CD4-positive, CD25-positive, alpha-beta regulatory T cell (primary cell): Measurements from ENCODE around the gene PLEKHB2. TPM values are rescaled to one million over a fixed set of nuclear protein-coding genes. Genes with fewer than 3 reads are reported as not detected.

ENCODE experiments used
- ATAC-seq, 2 donors: fragments of 150-1000 bp; cut with Tn5 transposase; one replicate each; pipeline ENCODE4 v1.10.0; 2021; ENCODE audit warnings: low read depth in 2 of 2, moderate number of reproducible peaks in 2 of 2, moderate library complexity in 1 of 2
- DNase-seq, 3 donors: peaks; one replicate each; pipeline versions ENCODE4 v3.0.0 to v3.0.0-alpha.2; 2012 to 2022; ENCODE audit warnings: mixed read lengths in 1 of 3
- H3K27ac ChIP-seq: one replicate; pipeline ENCODE4 v1.7.0; 2013; ENCODE audit warnings: mild to moderate bottlenecking, low read length; ENCODE audit not compliant: insufficient read depth, poor library complexity, severe bottlenecking
- H3K27me3 ChIP-seq: one replicate; pipeline ENCODE4 v1.7.0; 2013; ENCODE audit warnings: low read length; ENCODE audit not compliant: control insufficient read depth, insufficient read depth
- H3K36me3 ChIP-seq: one replicate; pipeline ENCODE4 v1.7.0; 2013; ENCODE audit warnings: mild to moderate bottlenecking, low read length, moderate library complexity; ENCODE audit not compliant: control insufficient read depth, insufficient read depth
- H3K4me1 ChIP-seq: 2 replicates; pipeline ENCODE4 v1.7.0; 2013; ENCODE audit warnings: mild to moderate bottlenecking, low read length; ENCODE audit not compliant: insufficient read depth, control insufficient read depth, poor library complexity, severe bottlenecking
- H3K4me3 ChIP-seq: one replicate; pipeline ENCODE4 v1.7.0; 2013; ENCODE audit warnings: low read depth, mild to moderate bottlenecking, low read length, moderate library complexity
- H3K9me3 ChIP-seq, 2 experiments: 1 replicate in 1 of 2; 2 replicates in 1 of 2; pipeline ENCODE4 v1.7.0; 2013; ENCODE audit warnings: low read length in 2 of 2, mild to moderate bottlenecking in 1 of 2, moderate library complexity in 1 of 2; ENCODE audit not compliant: control insufficient read depth in 2 of 2
- H3K27ac Mint-ChIP-seq, 3 donors: one replicate each; pipeline ENCODE4 v1.8.0; 2020 to 2022; ENCODE audit warnings: mild to moderate bottlenecking in 3 of 3, mixed read lengths in 3 of 3, moderate library complexity in 2 of 3
- H3K27me3 Mint-ChIP-seq: one replicate; pipeline ENCODE4 v1.8.0; 2022; ENCODE audit warnings: mild to moderate bottlenecking, mixed read lengths
- H3K36me3 Mint-ChIP-seq: one replicate; pipeline ENCODE4 v1.8.0; 2020; ENCODE audit warnings: mixed read lengths
- H3K4me1 Mint-ChIP-seq, 4 donors: one replicate each; pipeline ENCODE4 v1.8.0; 2020 to 2022; ENCODE audit warnings: mixed read lengths in 4 of 4, mild to moderate bottlenecking in 1 of 4
- H3K4me3 Mint-ChIP-seq, 4 donors: one replicate each; pipeline ENCODE4 v1.8.0; 2020 to 2022; ENCODE audit warnings: mild to moderate bottlenecking in 4 of 4, mixed read lengths in 4 of 4, moderate library complexity in 3 of 4
- H3K9me3 Mint-ChIP-seq, 7 donors: one replicate each; pipeline ENCODE4 v1.8.0; 2020 to 2022; ENCODE audit warnings: mixed read lengths in 7 of 7, mild to moderate bottlenecking in 3 of 7, moderate library complexity in 2 of 7
- polyA plus RNA-seq, 4 donors: library from polyadenylated mRNA; unstranded; fragments of 300-500 nt; fragmentation: Illumina TruSeq; gene quantifications; one replicate each; pipeline ENCODE4 v1.2.3, GENCODE V29; 2021
- total RNA-seq: library from RNA; stranded (reverse); gene quantifications from one replicate; pipeline ENCODE4 v1.2.3, GENCODE V29; 2022

Gene PLEKHB2
- total and polyA plus RNA-seq, 5 donors from 2014 or later, result 64.3 to 85.5 (median 74.3) TPM

- H3K27me3 ChIP-seq, result no peaks in the 10 kb centered on the region
- ATAC-seq (no peak), DNase-seq (no peak)
- Mint-ChIP-seq H3K4me3 (peak overlapping the region in 1 of 4 donors; percentile 25), H3K4me1 (peaks cover 16 to 44% (median 31%) of the 10 kb centered on the region in 4 donors), H3K36me3 (peaks cover 39% of the 10 kb centered on the region), H3K27ac (peak overlapping the region in 2 of 3 donors; percentile 66 to 68), H3K9me3 (no peaks in the 10 kb centered on the region), H3K27me3 (no peaks in the 10 kb centered on the region)
- H3K36me3 ChIP-seq, result peaks cover 41% of the 10 kb centered on the region
- H3K9me3 ChIP-seq, result no peaks in the 10 kb centered on the region
- no peaks in the 10 kb centered on the region for H3K4me1 ChIP-seq
- H3K27ac ChIP-seq, result no peak overlapping the region
- no peak overlapping the region for H3K4me3 ChIP-seq
Measured at GRCh38 chr2:131120815-131121317, 15.7 kb downstream of the PLEKHB2 start.

- Mint-ChIP-seq H3K27ac (no peak overlapping the region), H3K4me1 (peaks cover 16 to 38% (median 27%) of the 10 kb centered on the region in 4 donors), H3K9me3 (no peaks in the 10 kb centered on the region), H3K4me3 (no peak overlapping the region), H3K27me3 (no peaks in the 10 kb centered on the region), H3K36me3 (peaks cover 36% of the 10 kb centered on the region)
- Histone ChIP-seq H3K9me3 (no peaks in the 10 kb centered on the region), H3K27me3 (no peaks in the 10 kb centered on the region), H3K4me3 (no peak overlapping the region), H3K4me1 (no peaks in the 10 kb centered on the region), H3K27ac (no peak overlapping the region), H3K36me3 (peaks cover 41% of the 10 kb centered on the region)
- no peak for ATAC-seq
- DNase-seq, result no peak
Measured at GRCh38 chr2:131121464-131121863, 16.3 kb downstream of the PLEKHB2 start.

- ATAC-seq, result no peak
- peaks cover 43% of the 10 kb centered on the region for H3K36me3 Mint-ChIP-seq
Measured at GRCh38 chr2:131122496-131122895, 17.4 kb downstream of the PLEKHB2 start.

DNA sequence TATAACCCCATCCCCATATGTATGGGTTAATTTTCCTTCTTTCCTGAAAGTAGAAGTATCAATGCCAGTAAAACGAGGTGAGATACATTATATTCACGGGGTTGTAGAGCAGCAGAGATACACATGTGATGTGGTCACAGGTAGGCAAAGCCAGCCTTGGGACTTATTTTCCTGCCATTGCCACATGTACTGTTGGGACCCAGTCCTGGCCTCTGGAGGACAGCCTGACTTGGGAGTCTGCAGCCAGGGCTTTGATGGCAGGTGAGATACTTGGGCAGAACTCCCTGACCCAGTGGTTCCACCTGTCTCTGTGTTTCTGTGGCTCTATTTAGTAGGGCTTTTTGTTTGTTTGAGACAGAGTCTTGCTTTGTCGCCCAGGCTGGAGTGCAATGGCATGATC is 18.1 kb downstream of the PLEKHB2 start:
- H3K4me3 Mint-ChIP-seq, result no peak overlapping the region
- Histone ChIP-seq H3K4me3 (no peak overlapping the region), H3K4me1 (no peaks in the 10 kb centered on the region), H3K27me3 (no peaks in the 10 kb centered on the region), H3K27ac (no peak overlapping the region), H3K9me3 (no peaks in the 10 kb centered on the region), H3K36me3 (peaks cover 55% of the 10 kb centered on the region)
- no peaks in the 10 kb centered on the region for H3K9me3 Mint-ChIP-seq
- H3K36me3 Mint-ChIP-seq, result peaks cover 46% of the 10 kb centered on the region
- DNase-seq (no peak), ATAC-seq (no peak)
- peak overlapping the region in 1 of 3 donors; percentile 83 for H3K27ac Mint-ChIP-seq
- H3K4me1 Mint-ChIP-seq, result peaks cover 15 to 27% (median 17%) of the 10 kb centered on the region in 4 donors
- no peaks in the 10 kb centered on the region for H3K27me3 Mint-ChIP-seq

More at GRCh38 chr2:131122496-131122895, 17.4 kb downstream of the PLEKHB2 start:
- H3K9me3 Mint-ChIP-seq, result no peaks in the 10 kb centered on the region
- Histone ChIP-seq H3K27ac (no peak overlapping the region), H3K9me3 (no peaks in the 10 kb centered on the region), H3K4me3 (no peak overlapping the region), H3K4me1 (no peaks in the 10 kb centered on the region), H3K36me3 (peaks cover 48% of the 10 kb centered on the region), H3K27me3 (no peaks in the 10 kb centered on the region)
- H3K27me3 Mint-ChIP-seq, result no peaks in the 10 kb centered on the region
- peak overlapping the region in 1 of 3 donors; percentile 83 for H3K27ac Mint-ChIP-seq
- H3K4me3 Mint-ChIP-seq, result no peak overlapping the region
- no peak for DNase-seq
- H3K4me1 Mint-ChIP-seq, result peaks cover 22 to 33% (median 23%) of the 10 kb centered on the region in 4 donors

DNA sequence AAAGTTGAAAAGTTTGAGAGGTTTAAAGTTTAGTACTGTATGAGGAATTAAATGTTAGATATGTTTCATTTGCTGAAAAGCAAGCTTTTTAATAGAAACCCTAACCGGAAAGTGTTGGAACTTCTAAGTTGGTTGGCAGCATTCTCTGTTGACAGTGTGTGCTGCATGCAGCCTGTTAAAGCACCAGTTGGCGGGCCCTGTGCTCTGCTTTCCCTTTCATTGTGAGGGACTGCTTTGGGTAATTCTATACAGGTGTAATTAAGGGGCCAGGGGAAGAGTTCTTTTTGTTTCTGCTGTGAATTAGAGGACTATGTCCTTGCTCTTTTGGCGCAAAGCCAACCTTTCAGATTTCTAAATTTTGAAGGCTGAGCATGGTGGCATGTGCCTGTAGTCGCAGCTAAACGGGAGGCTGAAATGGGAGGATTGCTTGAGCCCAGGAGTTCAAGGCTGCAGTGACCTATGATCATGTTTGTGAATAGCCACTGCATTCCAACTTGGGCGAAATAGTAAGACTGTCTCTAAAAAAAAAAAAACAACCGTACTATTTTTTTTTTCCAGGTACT is 20.1 kb downstream of the PLEKHB2 start:
- H3K4me3 ChIP-seq, result no peak overlapping the region
- H3K27ac ChIP-seq, result no peak overlapping the region
- DNase-seq, result no peak
- H3K4me1 ChIP-seq, result no peaks in the 10 kb centered on the region
- H3K27me3 Mint-ChIP-seq, result no peaks in the 10 kb centered on the region
- peak overlapping the region in 1 of 4 donors; percentile 10 for H3K4me3 Mint-ChIP-seq
- ATAC-seq, result no peak
- H3K36me3 ChIP-seq, result peaks cover 65% of the 10 kb centered on the region
- H3K27me3 ChIP-seq, result no peaks in the 10 kb centered on the region
- peak overlapping the region in 2 of 3 donors; percentile 75 for H3K27ac Mint-ChIP-seq
- H3K4me1 Mint-ChIP-seq, result peaks cover 8 to 18% (median 8%) of the 10 kb centered on the region in 4 donors
- peaks cover 0 to 2% (median 0%) of the 10 kb centered on the region in 7 donors for H3K9me3 Mint-ChIP-seq
- H3K36me3 Mint-ChIP-seq, result peaks cover 57% of the 10 kb centered on the region
- H3K9me3 ChIP-seq, result no peaks in the 10 kb centered on the region

DNA sequence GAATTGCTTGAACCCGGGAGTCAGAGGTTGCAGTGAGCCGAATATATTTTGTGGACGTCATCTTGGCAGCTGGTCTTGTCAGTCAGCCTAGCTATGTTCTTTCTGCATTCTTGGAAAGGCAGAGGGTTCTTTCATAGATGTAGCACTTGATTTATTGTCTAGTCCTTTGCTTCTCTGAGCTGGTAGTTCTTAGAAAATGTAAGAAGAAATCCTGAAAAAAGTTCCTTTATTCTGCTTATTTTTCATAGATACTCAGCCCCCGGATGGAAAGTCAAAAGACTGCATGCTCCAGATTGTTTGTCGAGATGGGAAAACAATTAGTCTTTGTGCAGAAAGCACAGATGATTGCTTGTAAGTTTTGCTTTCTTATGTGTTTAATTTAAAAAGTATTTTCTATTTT is 21.3 kb downstream of the PLEKHB2 start:
- DNase-seq, result no peak
- H3K27ac ChIP-seq, result no peak overlapping the region
- H3K9me3 Mint-ChIP-seq, result peaks cover 0 to 2% (median 0%) of the 10 kb centered on the region in 7 donors
- H3K36me3 Mint-ChIP-seq, result peaks cover 53% of the 10 kb centered on the region
- H3K27me3 Mint-ChIP-seq, result no peaks in the 10 kb centered on the region
- H3K4me3 Mint-ChIP-seq, result no peak overlapping the region
- H3K27me3 ChIP-seq, result no peaks in the 10 kb centered on the region
- no peaks in the 10 kb centered on the region for H3K9me3 ChIP-seq
- peaks cover 4 to 12% (median 8%) of the 10 kb centered on the region in 4 donors for H3K4me1 Mint-ChIP-seq
- H3K27ac Mint-ChIP-seq, result peak overlapping the region in 1 of 3 donors; percentile 26
- H3K36me3 ChIP-seq, result peaks cover 71% of the 10 kb centered on the region
- H3K4me3 ChIP-seq, result no peak overlapping the region
- no peaks in the 10 kb centered on the region for H3K4me1 ChIP-seq
- no peak for ATAC-seq

DNA sequence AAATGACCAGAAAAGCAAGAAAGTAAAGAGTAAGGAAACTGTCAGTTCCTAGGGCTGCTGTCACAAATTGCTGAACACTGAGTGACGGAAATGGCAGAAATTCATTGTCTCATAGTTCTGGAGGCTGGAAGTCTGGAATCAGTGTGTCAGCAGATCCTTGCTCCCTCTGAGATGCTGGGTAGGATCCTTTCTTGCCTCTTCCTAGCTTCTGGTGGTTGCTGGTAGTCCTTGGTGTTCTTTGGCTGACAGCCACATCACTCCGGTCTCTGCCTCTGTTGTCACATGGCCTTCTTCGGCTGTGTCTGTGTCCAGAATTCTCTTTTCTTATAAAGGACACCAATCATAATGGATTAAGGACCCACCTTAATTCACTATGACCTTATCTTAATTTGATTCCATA is 21.9 kb downstream of the PLEKHB2 start:
- no peaks in the 10 kb centered on the region for H3K4me1 ChIP-seq
- peaks cover 73% of the 10 kb centered on the region for H3K36me3 ChIP-seq
- no peak overlapping the region for H3K27ac Mint-ChIP-seq
- no peak overlapping the region for H3K4me3 Mint-ChIP-seq
- peaks cover 0 to 2% (median 0%) of the 10 kb centered on the region in 7 donors for H3K9me3 Mint-ChIP-seq
- no peaks in the 10 kb centered on the region for H3K9me3 ChIP-seq
- peaks cover 55% of the 10 kb centered on the region for H3K36me3 Mint-ChIP-seq
- no peaks in the 10 kb centered on the region for H3K27me3 Mint-ChIP-seq
- no peak for ATAC-seq
- H3K4me3 ChIP-seq, result no peak overlapping the region
- H3K27me3 ChIP-seq, result no peaks in the 10 kb centered on the region
- peaks cover 4 to 10% (median 8%) of the 10 kb centered on the region in 4 donors for H3K4me1 Mint-ChIP-seq
- no peak overlapping the region for H3K27ac ChIP-seq
- no peak for DNase-seq

DNA sequence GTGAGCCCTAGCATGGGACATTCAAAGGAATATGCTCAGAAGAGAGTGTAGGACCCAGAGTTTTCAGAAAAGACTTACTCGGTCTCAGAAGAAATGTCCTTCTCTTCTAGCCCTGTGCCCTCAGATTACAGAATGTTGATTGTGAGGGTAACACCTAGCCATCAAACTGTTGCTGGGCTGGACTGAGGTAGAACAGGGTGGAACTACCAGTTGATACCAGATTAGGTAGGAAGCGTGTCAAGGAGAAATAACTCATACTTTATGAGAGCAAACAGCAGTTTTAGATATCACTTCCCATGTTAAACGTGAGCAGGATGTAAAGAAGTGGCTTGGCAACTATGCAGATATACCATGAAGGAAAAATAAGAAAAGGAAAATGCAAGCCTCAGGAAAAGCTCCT is 22.8 kb downstream of the PLEKHB2 start:
- ATAC-seq (no peak), DNase-seq (no peak)
- no peak overlapping the region for H3K27ac ChIP-seq
- H3K9me3 ChIP-seq, result no peaks in the 10 kb centered on the region
- no peaks in the 10 kb centered on the region for H3K4me1 ChIP-seq
- Mint-ChIP-seq H3K36me3 (peaks cover 57% of the 10 kb centered on the region), H3K4me1 (peaks cover 1 to 8% (median 4%) of the 10 kb centered on the region in 4 donors), H3K27me3 (no peaks in the 10 kb centered on the region), H3K9me3 (peaks cover 0 to 2% (median 0%) of the 10 kb centered on the region in 7 donors), H3K27ac (no peak overlapping the region), H3K4me3 (no peak overlapping the region)
- H3K4me3 ChIP-seq, result no peak overlapping the region
- H3K27me3 ChIP-seq, result no peaks in the 10 kb centered on the region
- peaks cover 73% of the 10 kb centered on the region for H3K36me3 ChIP-seq
